Vagina (tissue), 2 donors: Measurements from ENCODE around the gene HPS5.

ENCODE experiments used
- POLR2A ChIP-seq, 2 donors: fragments of 450-650 bp; IDR thresholded peaks; one replicate each; pipeline ENCODE4 v1.6.1; 2017; ENCODE audit warnings: antibody characterized with exemption in 2 of 2, mild to moderate bottlenecking in 2 of 2, moderate library complexity in 2 of 2
- POLR2AphosphoS5 ChIP-seq, 2 donors: sonication (generic); formaldehyde crosslinking; IDR thresholded peaks; one replicate each; pipeline ENCODE4 v1.9.0; 2017; ENCODE audit warnings: antibody characterized with exemption in 2 of 2, mild to moderate bottlenecking in 2 of 2, low read depth in 1 of 2; ENCODE audit not compliant: insufficient read depth in 1 of 2
- TF ChIP-seq, protein P1 (sequence below), 3 experiments: fragments of 450-650 bp in 2 of 3; fragments of 200-600 bp in 1 of 3; sonication (generic) in 1 of 3; IDR thresholded peaks; one replicate each; pipeline ENCODE4 v1.5.1; 2017 to 2019; ENCODE audit warnings: antibody characterized with exemption in 3 of 3, mild to moderate bottlenecking in 2 of 3, moderate library complexity in 2 of 3

DNA sequence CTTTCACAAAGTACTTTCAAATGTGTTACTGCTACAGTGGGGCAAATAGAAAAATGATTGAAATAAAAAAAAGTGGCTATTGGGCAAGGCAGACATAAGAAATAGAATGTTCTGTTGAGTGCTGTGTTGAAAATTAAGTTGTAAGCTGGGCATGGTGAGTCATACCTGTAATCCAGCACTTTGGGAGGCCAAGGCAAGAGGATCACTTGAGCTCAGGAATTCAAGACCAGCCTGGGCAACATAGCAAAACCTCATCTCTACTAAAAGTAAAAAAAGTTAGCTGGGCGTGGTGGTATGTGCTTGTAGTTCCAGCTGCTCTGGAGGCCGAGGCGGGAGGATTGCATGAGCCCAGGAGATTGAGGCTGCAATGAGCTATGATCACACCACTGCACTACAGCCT is 45.5 kb upstream of the HPS5 start:
- TF ChIP-seq, protein P1, sequence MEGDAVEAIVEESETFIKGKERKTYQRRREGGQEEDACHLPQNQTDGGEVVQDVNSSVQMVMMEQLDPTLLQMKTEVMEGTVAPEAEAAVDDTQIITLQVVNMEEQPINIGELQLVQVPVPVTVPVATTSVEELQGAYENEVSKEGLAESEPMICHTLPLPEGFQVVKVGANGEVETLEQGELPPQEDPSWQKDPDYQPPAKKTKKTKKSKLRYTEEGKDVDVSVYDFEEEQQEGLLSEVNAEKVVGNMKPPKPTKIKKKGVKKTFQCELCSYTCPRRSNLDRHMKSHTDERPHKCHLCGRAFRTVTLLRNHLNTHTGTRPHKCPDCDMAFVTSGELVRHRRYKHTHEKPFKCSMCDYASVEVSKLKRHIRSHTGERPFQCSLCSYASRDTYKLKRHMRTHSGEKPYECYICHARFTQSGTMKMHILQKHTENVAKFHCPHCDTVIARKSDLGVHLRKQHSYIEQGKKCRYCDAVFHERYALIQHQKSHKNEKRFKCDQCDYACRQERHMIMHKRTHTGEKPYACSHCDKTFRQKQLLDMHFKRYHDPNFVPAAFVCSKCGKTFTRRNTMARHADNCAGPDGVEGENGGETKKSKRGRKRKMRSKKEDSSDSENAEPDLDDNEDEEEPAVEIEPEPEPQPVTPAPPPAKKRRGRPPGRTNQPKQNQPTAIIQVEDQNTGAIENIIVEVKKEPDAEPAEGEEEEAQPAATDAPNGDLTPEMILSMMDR (IDR thresholded peaks at IDR 0.05) = no peak
- no peak for TF ChIP-seq POLR2A (IDR thresholded peaks at IDR 0.05)
- no peak for TF ChIP-seq POLR2AphosphoS5 (IDR thresholded peaks at IDR 0.05; ENCODE audit: insufficient read depth in 1 of 2, low read depth in 1 of 2)
